ENCODE results near the gene LRRC26.

The LRRC26 gene

GRCh38 chr9:137164370-137165249, 5.2 kb downstream of the LRRC26 start:
- no peaks in the 10 kb centered on the region for H3K4me1 ChIP-seq (ENCODE audit: insufficient read depth, low read length)
- H2AFZ ChIP-seq (ENCODE audit: low read depth, low read length): no peak overlapping the region
- H3K27ac ChIP-seq (ENCODE audit: low read length): no peak overlapping the region
- ATAC-seq (ENCODE audit: insufficient read depth, low read depth): no peak
- peaks cover 28% of the 10 kb centered on the region for H3K27me3 ChIP-seq (ENCODE audit: insufficient read depth, low read length, poor library complexity)
- TF ChIP-seq EZH2 (IDR thresholded peaks at IDR 0.05; ENCODE audit: borderline replicate concordance, low read depth, low read length, severe bottlenecking): no peak
- TF ChIP-seq, protein P1, sequence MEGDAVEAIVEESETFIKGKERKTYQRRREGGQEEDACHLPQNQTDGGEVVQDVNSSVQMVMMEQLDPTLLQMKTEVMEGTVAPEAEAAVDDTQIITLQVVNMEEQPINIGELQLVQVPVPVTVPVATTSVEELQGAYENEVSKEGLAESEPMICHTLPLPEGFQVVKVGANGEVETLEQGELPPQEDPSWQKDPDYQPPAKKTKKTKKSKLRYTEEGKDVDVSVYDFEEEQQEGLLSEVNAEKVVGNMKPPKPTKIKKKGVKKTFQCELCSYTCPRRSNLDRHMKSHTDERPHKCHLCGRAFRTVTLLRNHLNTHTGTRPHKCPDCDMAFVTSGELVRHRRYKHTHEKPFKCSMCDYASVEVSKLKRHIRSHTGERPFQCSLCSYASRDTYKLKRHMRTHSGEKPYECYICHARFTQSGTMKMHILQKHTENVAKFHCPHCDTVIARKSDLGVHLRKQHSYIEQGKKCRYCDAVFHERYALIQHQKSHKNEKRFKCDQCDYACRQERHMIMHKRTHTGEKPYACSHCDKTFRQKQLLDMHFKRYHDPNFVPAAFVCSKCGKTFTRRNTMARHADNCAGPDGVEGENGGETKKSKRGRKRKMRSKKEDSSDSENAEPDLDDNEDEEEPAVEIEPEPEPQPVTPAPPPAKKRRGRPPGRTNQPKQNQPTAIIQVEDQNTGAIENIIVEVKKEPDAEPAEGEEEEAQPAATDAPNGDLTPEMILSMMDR (IDR thresholded peaks at IDR 0.05; ENCODE audit: borderline replicate concordance, extremely low read depth, low read length, poor library complexity, severe bottlenecking): no peak
- DNase-seq: no peak
- H3K79me2 ChIP-seq (ENCODE audit: insufficient read depth, low read length): no peaks in the 10 kb centered on the region
- H3K9ac ChIP-seq (ENCODE audit: low read depth, low read length): no peak overlapping the region
- H3K9me3 ChIP-seq (ENCODE audit: insufficient read depth, low read length, severe bottlenecking): no peaks in the 10 kb centered on the region
- no peak overlapping the region for H3K4me3 ChIP-seq (ENCODE audit: low read depth in 1 of 2, low read length in 2 of 2)
- H3K4me2 ChIP-seq (ENCODE audit: insufficient read depth, low read length): no peak overlapping the region
- H4K20me1 ChIP-seq (ENCODE audit: insufficient read depth, low read length): no peaks in the 10 kb centered on the region
- H3K36me3 ChIP-seq (ENCODE audit: insufficient read depth, low read length): no peaks in the 10 kb centered on the region

DNA sequence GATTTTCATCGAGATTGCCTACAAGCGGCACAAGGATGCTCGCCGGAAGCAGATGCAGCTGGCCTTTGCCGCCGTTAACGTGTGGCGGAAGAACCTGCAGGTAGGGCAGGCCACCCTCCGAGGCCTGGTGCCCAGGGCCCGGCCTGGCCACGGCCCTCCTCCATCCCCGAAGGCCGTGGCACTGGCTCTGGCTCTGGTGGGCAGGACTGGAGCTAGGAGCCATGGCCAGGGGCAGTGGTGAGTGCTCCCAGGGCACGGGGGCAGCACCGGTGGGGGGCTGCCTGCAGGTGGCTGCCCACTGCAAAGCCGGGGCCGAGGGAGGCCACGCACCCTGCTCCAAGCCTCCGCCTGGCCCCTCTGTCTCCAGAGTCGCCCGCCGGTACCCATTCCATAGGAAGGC, 6.0 kb downstream of the LRRC26 start:
- H3K36me3 ChIP-seq (ENCODE audit: insufficient read depth, low read length): no peaks in the 10 kb centered on the region
- H3K4me2 ChIP-seq (ENCODE audit: insufficient read depth, low read length): no peak overlapping the region
- no peak overlapping the region for H3K9ac ChIP-seq (ENCODE audit: low read depth, low read length)
- no peaks in the 10 kb centered on the region for H3K9me3 ChIP-seq (ENCODE audit: insufficient read depth, low read length, severe bottlenecking)
- H3K4me3 ChIP-seq (ENCODE audit: low read depth in 1 of 2, low read length in 2 of 2): no peak overlapping the region
- DNase-seq: no peak
- no peak for TF ChIP-seq EZH2 (IDR thresholded peaks at IDR 0.05; ENCODE audit: borderline replicate concordance, low read depth, low read length, severe bottlenecking)
- TF ChIP-seq, protein P1 (IDR thresholded peaks at IDR 0.05; ENCODE audit: borderline replicate concordance, extremely low read depth, low read length, poor library complexity, severe bottlenecking): no peak
- H3K27me3 ChIP-seq (ENCODE audit: insufficient read depth, low read length, poor library complexity): peaks cover 21% of the 10 kb centered on the region
- H2AFZ ChIP-seq (ENCODE audit: low read depth, low read length): no peak overlapping the region
- no peaks in the 10 kb centered on the region for H3K4me1 ChIP-seq (ENCODE audit: insufficient read depth, low read length)
- no peaks in the 10 kb centered on the region for H4K20me1 ChIP-seq (ENCODE audit: insufficient read depth, low read length)
- no peak for ATAC-seq (ENCODE audit: insufficient read depth, low read depth)
- no peak overlapping the region for H3K27ac ChIP-seq (ENCODE audit: low read length)
- no peaks in the 10 kb centered on the region for H3K79me2 ChIP-seq (ENCODE audit: insufficient read depth, low read length)

DNA sequence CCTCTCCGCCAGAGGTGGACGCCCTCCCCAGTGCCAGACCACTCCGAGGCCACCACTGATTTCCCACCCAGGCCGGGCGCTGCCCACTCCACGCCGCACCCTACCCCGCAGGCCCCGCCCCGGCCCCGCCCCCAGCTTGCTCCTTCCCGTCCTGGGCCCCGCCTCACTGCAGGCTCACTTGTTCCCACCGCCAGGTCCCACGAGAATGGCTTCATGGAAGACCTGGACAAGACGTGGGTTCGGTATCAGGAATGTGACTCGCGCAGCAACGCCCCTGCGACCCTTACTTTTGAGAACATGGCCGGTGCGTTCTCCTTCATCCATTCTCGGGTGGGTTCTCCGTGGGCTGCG, 6.5 kb downstream of the LRRC26 start:
- DNase-seq (no peak), ATAC-seq (ENCODE audit: insufficient read depth, low read depth) (no peak)
- H3K4me2 ChIP-seq (ENCODE audit: insufficient read depth, low read length): no peak overlapping the region
- H2AFZ ChIP-seq (ENCODE audit: low read depth, low read length): no peak overlapping the region
- H3K4me1 ChIP-seq (ENCODE audit: insufficient read depth, low read length): no peaks in the 10 kb centered on the region
- no peak overlapping the region for H3K27ac ChIP-seq (ENCODE audit: low read length)
- H3K4me3 ChIP-seq (ENCODE audit: low read depth in 1 of 2, low read length in 2 of 2): no peak overlapping the region
- H3K9me3 ChIP-seq (ENCODE audit: insufficient read depth, low read length, severe bottlenecking): no peaks in the 10 kb centered on the region
- H3K9ac ChIP-seq (ENCODE audit: low read depth, low read length): no peak overlapping the region
- no peaks in the 10 kb centered on the region for H3K79me2 ChIP-seq (ENCODE audit: insufficient read depth, low read length)
- no peak for TF ChIP-seq EZH2 (IDR thresholded peaks at IDR 0.05; ENCODE audit: borderline replicate concordance, low read depth, low read length, severe bottlenecking)
- TF ChIP-seq, protein P1 (IDR thresholded peaks at IDR 0.05; ENCODE audit: borderline replicate concordance, extremely low read depth, low read length, poor library complexity, severe bottlenecking): no peak
- H4K20me1 ChIP-seq (ENCODE audit: insufficient read depth, low read length): no peaks in the 10 kb centered on the region
- peaks cover 17% of the 10 kb centered on the region for H3K27me3 ChIP-seq (ENCODE audit: insufficient read depth, low read length, poor library complexity)
- no peaks in the 10 kb centered on the region for H3K36me3 ChIP-seq (ENCODE audit: insufficient read depth, low read length)
